ENCODE measurements around the gene DTWD1.
"Not testable (repeated sequence)": the region's sequence is repeated elsewhere in the genome, so short reads cannot be mapped to it uniquely, and the experiment has no call there.

DTWD1 gene

GRCh38 chr15:49606594-49606993, 14.3 kb upstream of the DTWD1 start:
- H3K36me3 Mint-ChIP-seq (ENCODE audit: low read depth): peaks cover 54% of the 10 kb centered on the region
- H3K4me3 Mint-ChIP-seq: no peak overlapping the region
- no peak for TF ChIP-seq CTCF (IDR thresholded peaks at IDR 0.05)
- no peak for DNase-seq
- H3K4me1 Mint-ChIP-seq: no peaks in the 10 kb centered on the region
- no peak overlapping the region for H3K27ac Mint-ChIP-seq
- peaks cover 42% of the 10 kb centered on the region for H3K9me3 Mint-ChIP-seq
- H3K27me3 Mint-ChIP-seq (ENCODE audit: low read depth, poor library complexity): no peaks in the 10 kb centered on the region

DNA sequence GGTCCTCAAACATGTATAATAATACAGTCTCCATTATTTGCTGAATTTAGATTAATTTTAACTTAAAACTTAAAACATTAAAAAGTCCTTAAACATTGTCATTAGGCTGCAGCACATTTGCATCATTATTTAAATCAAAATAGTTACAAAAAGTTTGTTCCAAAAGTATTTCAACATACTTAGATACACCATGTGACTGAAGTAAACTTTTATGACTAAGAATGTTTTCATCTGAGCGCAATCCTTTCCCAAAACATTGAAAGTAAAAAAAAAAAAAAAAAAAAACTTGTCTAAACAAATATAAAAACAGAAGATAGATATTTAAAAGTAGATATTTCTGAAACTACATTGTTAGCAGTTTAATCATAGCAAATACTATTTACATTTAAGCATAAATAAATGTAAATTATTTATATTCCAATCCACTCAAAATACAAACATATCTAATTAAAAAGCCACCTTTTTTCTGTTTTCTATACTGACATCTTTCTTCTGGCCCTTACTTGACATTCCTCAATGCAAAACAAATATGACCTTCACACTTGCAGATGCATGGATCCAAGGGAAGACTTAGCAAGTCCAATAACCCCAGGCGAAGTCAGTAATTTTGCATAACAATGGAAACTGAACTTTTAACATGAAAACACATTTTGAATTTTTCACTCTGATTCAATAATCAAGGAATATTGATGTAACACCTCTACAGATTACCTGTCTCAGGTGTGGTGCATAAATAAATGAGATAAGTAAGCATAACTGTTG, 10.5 kb upstream of the DTWD1 start:
- TF ChIP-seq CTCF (IDR thresholded peaks at IDR 0.05): no peak

DNA sequence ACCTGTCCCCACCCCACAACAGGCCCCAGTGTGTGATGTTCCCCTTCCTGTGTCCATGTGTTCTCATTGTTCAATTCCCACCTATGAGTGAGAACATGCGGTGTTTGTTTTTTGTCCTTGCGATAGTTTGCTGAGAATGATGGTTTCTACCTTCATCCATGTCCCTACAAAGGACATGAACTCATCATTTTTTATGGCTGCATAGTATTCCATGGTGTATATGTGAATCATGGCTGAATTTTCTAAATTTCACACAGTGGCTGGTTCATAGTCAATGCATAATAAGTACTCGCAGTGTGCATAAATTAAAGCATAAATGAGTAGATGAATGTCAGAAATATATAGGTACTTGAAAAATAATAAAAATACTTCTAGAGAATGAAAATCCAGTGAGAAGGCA, 8.6 kb upstream of the DTWD1 start:
- not testable (repeated sequence) for H3K4me3 Mint-ChIP-seq; H3K27me3 Mint-ChIP-seq (ENCODE audit: low read depth, poor library complexity); H3K4me1 Mint-ChIP-seq; H3K27ac Mint-ChIP-seq; DNase-seq
- Mint-ChIP-seq H3K36me3 (ENCODE audit: low read depth) (peaks cover 63% of the 10 kb centered on the region), H3K9me3 (peaks cover 34% of the 10 kb centered on the region)

More for the DNA sequence above, 10.5 kb upstream of the DTWD1 start:
- no peak for DNase-seq
- Mint-ChIP-seq H3K4me1 (no peaks in the 10 kb centered on the region), H3K4me3 (no peak overlapping the region), H3K27ac (no peak overlapping the region), H3K9me3 (peaks cover 26% of the 10 kb centered on the region), H3K36me3 (ENCODE audit: low read depth) (peaks cover 62% of the 10 kb centered on the region), H3K27me3 (ENCODE audit: low read depth, poor library complexity) (peaks cover 2% of the 10 kb centered on the region)

GRCh38 chr15:49619226-49619625, 1.6 kb upstream of the DTWD1 start:
- peaks cover 72% of the 10 kb centered on the region for H3K36me3 Mint-ChIP-seq (ENCODE audit: low read depth)
- peaks cover 43% of the 10 kb centered on the region for H3K4me1 Mint-ChIP-seq
- H3K9me3 Mint-ChIP-seq: peaks cover 38% of the 10 kb centered on the region
- H3K27ac Mint-ChIP-seq: no peak overlapping the region
- peak overlapping the region; percentile 57 for H3K4me3 Mint-ChIP-seq
- no peak for TF ChIP-seq CTCF (IDR thresholded peaks at IDR 0.05)
- no peaks in the 10 kb centered on the region for H3K27me3 Mint-ChIP-seq (ENCODE audit: low read depth, poor library complexity)
- no peak for DNase-seq

- no peak for DNase-seq
- Mint-ChIP-seq H3K36me3 (ENCODE audit: low read depth) (peaks cover 70% of the 10 kb centered on the region), H3K27ac (peak overlapping the region; percentile 99), H3K9me3 (peaks cover 32% of the 10 kb centered on the region), H3K27me3 (ENCODE audit: low read depth, poor library complexity) (no peaks in the 10 kb centered on the region), H3K4me3 (peak overlapping the region; percentile 92), H3K4me1 (peaks cover 43% of the 10 kb centered on the region)
- no peak for TF ChIP-seq CTCF (IDR thresholded peaks at IDR 0.05)
Measured at GRCh38 chr15:49620199-49620598, 649 bp upstream of the DTWD1 start.

- no peak for DNase-seq
- H3K36me3 Mint-ChIP-seq (ENCODE audit: low read depth): peaks cover 70% of the 10 kb centered on the region
Measured at GRCh38 chr15:49621401-49621811, 558 bp downstream of the DTWD1 start.

More at GRCh38 chr15:49621401-49621811, 558 bp downstream of the DTWD1 start:
- Mint-ChIP-seq H3K9me3 (peaks cover 28% of the 10 kb centered on the region), H3K27me3 (ENCODE audit: low read depth, poor library complexity) (no peaks in the 10 kb centered on the region), H3K27ac (peak overlapping the region; percentile 90), H3K4me3 (peak overlapping the region; percentile 92), H3K4me1 (peaks cover 48% of the 10 kb centered on the region)
- TF ChIP-seq CTCF (IDR thresholded peaks at IDR 0.05): no peak
